ENCODE data around the gene CCDC192. TPM values are rescaled to one million over a fixed set of nuclear protein-coding genes. Genes with fewer than 3 reads are reported as not detected.

The CCDC192 gene
- total RNA-seq, 1 donor from 2014 or later = not detected

DNA sequence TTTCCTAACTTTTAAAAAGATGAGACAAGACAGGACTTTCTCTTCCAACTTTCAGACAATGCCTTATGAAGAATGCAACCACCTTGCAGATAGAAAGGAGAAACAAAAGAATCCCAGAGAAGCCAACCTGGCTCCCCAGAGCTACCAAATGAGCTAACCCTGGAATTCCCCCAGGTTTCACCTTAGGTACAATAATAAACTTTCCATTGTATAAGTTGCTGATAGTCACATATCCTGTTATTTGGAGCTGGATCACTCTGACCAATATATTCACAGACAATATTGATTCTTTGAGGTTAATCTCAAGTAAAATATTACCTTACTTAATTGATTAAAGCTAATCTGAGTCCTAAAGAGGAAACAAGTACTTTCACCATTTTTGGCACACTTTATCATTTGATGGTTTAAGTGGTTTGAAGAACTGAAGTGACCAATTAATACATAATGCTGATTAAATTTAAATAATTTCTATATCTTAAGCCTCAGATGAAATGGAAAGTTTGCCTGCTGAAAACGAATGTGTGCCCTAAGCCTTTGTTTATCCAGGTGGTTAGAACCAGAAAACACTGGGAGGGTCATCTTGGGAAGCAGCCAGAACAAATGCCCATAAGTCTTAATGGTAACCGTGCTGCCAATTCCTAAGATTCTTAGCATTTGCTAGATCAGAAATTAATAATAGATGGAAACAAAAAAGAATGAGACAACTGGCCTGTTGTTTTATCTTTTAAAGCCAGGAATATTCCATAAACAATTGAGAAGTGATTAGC is 220.8 kb downstream of the CCDC192 start:
- Histone ChIP-seq H2AFZ (ENCODE audit: low read depth, low read length) (no peak overlapping the region), H3K4me3 (ENCODE audit: insufficient read depth, low read depth, low read length) (no peak overlapping the region), H3K9ac (ENCODE audit: low read length) (no peak overlapping the region), H3K4me2 (ENCODE audit: low read length) (no peak overlapping the region), H3K36me3 (ENCODE audit: insufficient read depth, low read length) (no peaks in the 10 kb centered on the region), H3K27ac (ENCODE audit: low read depth, low read length) (no peak overlapping the region), H4K20me1 (ENCODE audit: insufficient read depth, low read length) (no peaks in the 10 kb centered on the region), H3K9me3 (ENCODE audit: insufficient read depth, low read depth, low read length) (no peaks in the 10 kb centered on the region), H3K4me1 (ENCODE audit: insufficient read depth, low read length) (no peaks in the 10 kb centered on the region), H3K79me2 (ENCODE audit: insufficient read depth, low read length) (no peaks in the 10 kb centered on the region), H3K27me3 (ENCODE audit: insufficient read depth, low read length) (no peaks in the 10 kb centered on the region)
- Mint-ChIP-seq H3K9me3 (ENCODE audit: unreplicated experiment) (peaks cover 4% of the 10 kb centered on the region), H3K27ac (ENCODE audit: unreplicated experiment) (no peak overlapping the region), H3K4me1 (ENCODE audit: low read depth, unreplicated experiment) (no peaks in the 10 kb centered on the region), H3K4me3 (ENCODE audit: unreplicated experiment) (no peak overlapping the region), H3K36me3 (ENCODE audit: low read depth, unreplicated experiment) (no peaks in the 10 kb centered on the region), H3K27me3 (ENCODE audit: low read depth, unreplicated experiment) (no peaks in the 10 kb centered on the region)
- TF ChIP-seq, protein P1, sequence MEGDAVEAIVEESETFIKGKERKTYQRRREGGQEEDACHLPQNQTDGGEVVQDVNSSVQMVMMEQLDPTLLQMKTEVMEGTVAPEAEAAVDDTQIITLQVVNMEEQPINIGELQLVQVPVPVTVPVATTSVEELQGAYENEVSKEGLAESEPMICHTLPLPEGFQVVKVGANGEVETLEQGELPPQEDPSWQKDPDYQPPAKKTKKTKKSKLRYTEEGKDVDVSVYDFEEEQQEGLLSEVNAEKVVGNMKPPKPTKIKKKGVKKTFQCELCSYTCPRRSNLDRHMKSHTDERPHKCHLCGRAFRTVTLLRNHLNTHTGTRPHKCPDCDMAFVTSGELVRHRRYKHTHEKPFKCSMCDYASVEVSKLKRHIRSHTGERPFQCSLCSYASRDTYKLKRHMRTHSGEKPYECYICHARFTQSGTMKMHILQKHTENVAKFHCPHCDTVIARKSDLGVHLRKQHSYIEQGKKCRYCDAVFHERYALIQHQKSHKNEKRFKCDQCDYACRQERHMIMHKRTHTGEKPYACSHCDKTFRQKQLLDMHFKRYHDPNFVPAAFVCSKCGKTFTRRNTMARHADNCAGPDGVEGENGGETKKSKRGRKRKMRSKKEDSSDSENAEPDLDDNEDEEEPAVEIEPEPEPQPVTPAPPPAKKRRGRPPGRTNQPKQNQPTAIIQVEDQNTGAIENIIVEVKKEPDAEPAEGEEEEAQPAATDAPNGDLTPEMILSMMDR (IDR thresholded peaks at IDR 0.05; ENCODE audit: insufficient read depth, low read depth, low read length) = no peak
- no peak for TF ChIP-seq EZH2 (IDR thresholded peaks at IDR 0.05; ENCODE audit: insufficient read depth, low read length)
- FAIRE-seq (no peak), DNase-seq (ENCODE audit: low read depth) (no peak)

DNA sequence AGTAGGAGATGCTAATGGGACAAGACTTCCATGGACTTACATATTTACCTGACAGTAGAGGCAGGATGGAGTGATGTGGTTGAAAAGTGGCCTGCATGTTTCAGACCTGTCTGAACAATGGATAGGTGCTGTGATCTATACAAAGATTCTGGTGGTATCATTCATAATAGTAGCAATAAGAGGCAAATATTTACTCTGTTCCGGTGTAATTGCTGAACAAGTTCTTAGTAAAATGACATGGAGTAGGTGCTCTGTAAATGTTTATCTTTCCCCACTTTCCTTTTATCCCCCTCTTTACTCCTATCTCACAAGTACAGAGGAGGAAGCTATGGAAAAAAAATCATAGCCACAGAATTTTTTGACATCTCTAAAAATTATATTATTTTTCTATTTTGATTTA is 221.4 kb downstream of the CCDC192 start:
- Histone ChIP-seq H2AFZ (ENCODE audit: low read depth, low read length) (no peak overlapping the region), H3K4me3 (ENCODE audit: insufficient read depth, low read depth, low read length) (no peak overlapping the region), H3K27me3 (ENCODE audit: insufficient read depth, low read length) (no peaks in the 10 kb centered on the region), H3K4me2 (ENCODE audit: low read length) (no peak overlapping the region), H3K9ac (ENCODE audit: low read length) (no peak overlapping the region), H4K20me1 (ENCODE audit: insufficient read depth, low read length) (no peaks in the 10 kb centered on the region), H3K27ac (ENCODE audit: low read depth, low read length) (no peak overlapping the region), H3K4me1 (ENCODE audit: insufficient read depth, low read length) (no peaks in the 10 kb centered on the region), H3K9me3 (ENCODE audit: insufficient read depth, low read depth, low read length) (no peaks in the 10 kb centered on the region), H3K36me3 (ENCODE audit: insufficient read depth, low read length) (no peaks in the 10 kb centered on the region), H3K79me2 (ENCODE audit: insufficient read depth, low read length) (no peaks in the 10 kb centered on the region)
- TF ChIP-seq EZH2 (IDR thresholded peaks at IDR 0.05; ENCODE audit: insufficient read depth, low read length) = no peak
- TF ChIP-seq, protein P1 (IDR thresholded peaks at IDR 0.05; ENCODE audit: insufficient read depth, low read depth, low read length) = no peak
- Mint-ChIP-seq H3K4me1 (ENCODE audit: low read depth, unreplicated experiment) (peaks cover under 1% of the 10 kb centered on the region), H3K4me3 (ENCODE audit: unreplicated experiment) (no peak overlapping the region), H3K27ac (ENCODE audit: unreplicated experiment) (no peak overlapping the region), H3K9me3 (ENCODE audit: unreplicated experiment) (peaks cover 4% of the 10 kb centered on the region), H3K36me3 (ENCODE audit: low read depth, unreplicated experiment) (no peaks in the 10 kb centered on the region), H3K27me3 (ENCODE audit: low read depth, unreplicated experiment) (no peaks in the 10 kb centered on the region)
- FAIRE-seq (no peak), DNase-seq (ENCODE audit: low read depth) (no peak)

DNA sequence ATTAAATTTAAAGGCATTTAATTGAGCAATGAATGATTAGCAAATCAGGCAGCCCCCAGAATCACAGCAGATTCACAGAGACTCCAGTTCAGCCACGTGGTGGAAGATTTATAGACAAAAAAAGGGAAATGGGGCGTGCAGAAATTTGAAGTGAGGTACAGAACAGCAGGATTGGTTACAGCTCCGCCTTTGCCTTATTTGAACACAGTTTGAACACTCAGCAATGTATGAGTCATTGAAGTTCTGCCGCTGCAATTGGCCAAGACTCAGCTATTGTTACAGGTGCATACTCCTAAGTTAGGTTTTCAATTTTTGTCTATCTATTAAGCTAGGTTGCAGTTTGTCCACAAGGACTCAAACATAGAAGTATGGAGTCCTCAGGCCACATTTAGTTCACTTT is 222.7 kb downstream of the CCDC192 start:
- Histone ChIP-seq H4K20me1 (ENCODE audit: insufficient read depth, low read length) (no peaks in the 10 kb centered on the region), H3K27ac (ENCODE audit: low read depth, low read length) (no peak overlapping the region), H3K4me1 (ENCODE audit: insufficient read depth, low read length) (peaks cover 4% of the 10 kb centered on the region), H3K4me2 (ENCODE audit: low read length) (no peak overlapping the region), H3K79me2 (ENCODE audit: insufficient read depth, low read length) (no peaks in the 10 kb centered on the region), H3K9me3 (ENCODE audit: insufficient read depth, low read depth, low read length) (no peaks in the 10 kb centered on the region), H3K4me3 (ENCODE audit: insufficient read depth, low read depth, low read length) (no peak overlapping the region), H3K9ac (ENCODE audit: low read length) (no peak overlapping the region), H2AFZ (ENCODE audit: low read depth, low read length) (no peak overlapping the region), H3K36me3 (ENCODE audit: insufficient read depth, low read length) (no peaks in the 10 kb centered on the region), H3K27me3 (ENCODE audit: insufficient read depth, low read length) (no peaks in the 10 kb centered on the region)
- TF ChIP-seq, protein P1 (IDR thresholded peaks at IDR 0.05; ENCODE audit: insufficient read depth, low read depth, low read length) = no peak
- TF ChIP-seq EZH2 (IDR thresholded peaks at IDR 0.05; ENCODE audit: insufficient read depth, low read length) = no peak
- Mint-ChIP-seq H3K27ac (ENCODE audit: unreplicated experiment) (no peak overlapping the region), H3K36me3 (ENCODE audit: low read depth, unreplicated experiment) (no peaks in the 10 kb centered on the region), H3K4me1 (ENCODE audit: low read depth, unreplicated experiment) (peaks cover 7% of the 10 kb centered on the region), H3K9me3 (ENCODE audit: unreplicated experiment) (peaks cover 4% of the 10 kb centered on the region), H3K27me3 (ENCODE audit: low read depth, unreplicated experiment) (no peaks in the 10 kb centered on the region), H3K4me3 (ENCODE audit: unreplicated experiment) (no peak overlapping the region)
- DNase-seq (ENCODE audit: low read depth) (peak; percentile 34), FAIRE-seq (peak; percentile 20)

Measured in astrocyte (in vitro differentiated cells and primary cell).